Measurements from ENCODE around the gene CSNK2B.

DNA sequence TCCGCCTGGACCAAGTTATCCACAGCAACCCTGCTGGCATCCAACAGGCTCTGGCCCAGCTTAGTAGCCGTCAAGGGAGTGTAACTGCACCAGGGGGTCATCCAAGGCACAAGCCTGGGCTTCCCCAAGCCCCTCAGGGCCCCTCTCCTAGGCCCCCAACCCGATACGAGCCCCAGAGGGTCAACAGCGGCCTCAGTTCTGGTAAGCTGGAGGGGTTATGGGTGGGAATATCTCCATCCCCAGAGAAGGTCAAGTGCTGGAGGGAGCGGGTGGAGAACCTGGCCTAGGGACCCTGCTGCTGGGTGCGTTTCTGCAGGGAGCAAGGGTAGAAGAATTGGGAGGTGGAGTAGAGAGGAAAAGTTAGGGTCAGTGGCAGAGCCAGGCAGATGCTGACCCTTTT is 32.4 kb upstream of the CSNK2B start:
- TF ChIP-seq, protein P1, sequence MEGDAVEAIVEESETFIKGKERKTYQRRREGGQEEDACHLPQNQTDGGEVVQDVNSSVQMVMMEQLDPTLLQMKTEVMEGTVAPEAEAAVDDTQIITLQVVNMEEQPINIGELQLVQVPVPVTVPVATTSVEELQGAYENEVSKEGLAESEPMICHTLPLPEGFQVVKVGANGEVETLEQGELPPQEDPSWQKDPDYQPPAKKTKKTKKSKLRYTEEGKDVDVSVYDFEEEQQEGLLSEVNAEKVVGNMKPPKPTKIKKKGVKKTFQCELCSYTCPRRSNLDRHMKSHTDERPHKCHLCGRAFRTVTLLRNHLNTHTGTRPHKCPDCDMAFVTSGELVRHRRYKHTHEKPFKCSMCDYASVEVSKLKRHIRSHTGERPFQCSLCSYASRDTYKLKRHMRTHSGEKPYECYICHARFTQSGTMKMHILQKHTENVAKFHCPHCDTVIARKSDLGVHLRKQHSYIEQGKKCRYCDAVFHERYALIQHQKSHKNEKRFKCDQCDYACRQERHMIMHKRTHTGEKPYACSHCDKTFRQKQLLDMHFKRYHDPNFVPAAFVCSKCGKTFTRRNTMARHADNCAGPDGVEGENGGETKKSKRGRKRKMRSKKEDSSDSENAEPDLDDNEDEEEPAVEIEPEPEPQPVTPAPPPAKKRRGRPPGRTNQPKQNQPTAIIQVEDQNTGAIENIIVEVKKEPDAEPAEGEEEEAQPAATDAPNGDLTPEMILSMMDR (IDR thresholded peaks at IDR 0.05) = no peak
- TF ChIP-seq SIN3A (IDR thresholded peaks at IDR 0.05; ENCODE audit: borderline replicate concordance, insufficient read depth, low read depth, low read length) (no peak), POLR2AphosphoS5 (IDR thresholded peaks at IDR 0.05; ENCODE audit: low read depth, low read length) (no peak; the same call in 1 of the 2 replicates)

Data from Panc1 (cell line).